ENCODE data around the gene PHLPP1. TPM values are rescaled to one million over a fixed set of nuclear protein-coding genes. Genes with fewer than 3 reads are reported as not detected.

The PHLPP1 gene
- total RNA-seq, 4 donors from 2014 or later, result 17.7 to 29.5 (median 25.5) TPM

- Histone ChIP-seq H3K9me3 (no peaks in the 10 kb centered on the region), H3K27me3 (no peaks in the 10 kb centered on the region), H3K36me3 (no peaks in the 10 kb centered on the region), H3K4me1 (peaks cover 6 to 46% (median 15%) of the 10 kb centered on the region in 4 donors), H3K27ac (no peak overlapping the region), H3K4me3 (no peak overlapping the region)
- in situ Hi-C loops (cut with MboI; ENCODE audit: low pct_ligation_motif_present in 1 of 4, low pct_unique_long_range_greater_than_20kb in 1 of 4, low sequenced_read_pairs in 3 of 4) (loop anchor here (25.0 kb wide), 5 partner anchors 240 to 715 kb away; partner anchors contain the start of genes PIGN (in 1 of the 4) and RELCH (in 1 of the 4)), intact Hi-C loops (cut with DNase I; ENCODE audit: low total_unique reads) (loop anchor here (5.0 kb wide), 1 partner anchor 540 kb away; no protein-coding TSS in a partner anchor)
- 84 to 86% methylated on average over 8 of the region's 8 CpGs for whole genome bisulfite sequencing, 2 donors (ENCODE audit: low coverage in 1 of 2)
- TF ChIP-seq CTCF (IDR thresholded peaks at IDR 0.05) (no peak), EP300 (IDR thresholded peaks at IDR 0.05; ENCODE audit: low read depth) (no peak), POLR2AphosphoS5 (IDR thresholded peaks at IDR 0.05) (no peak), POLR2A (IDR thresholded peaks at IDR 0.05) (no peak)
- DNase-seq, result no peak
Observed at GRCh38 chr18:62721839-62722795, 6.8 kb downstream of the PHLPP1 start.

- no peak overlapping the region for H3K4me3 ChIP-seq
- no peak for DNase-seq
- no peaks in the 10 kb centered on the region for H3K36me3 ChIP-seq
- in situ Hi-C loops (cut with MboI; ENCODE audit: low pct_ligation_motif_present in 1 of 4, low pct_unique_long_range_greater_than_20kb in 1 of 4, low sequenced_read_pairs in 3 of 4) (loop anchor here (25.0 kb wide), 5 partner anchors 239 to 714 kb away; partner anchors contain the start of genes PIGN (in 1 of the 4) and RELCH (in 1 of the 4)), intact Hi-C loops (cut with DNase I; ENCODE audit: low total_unique reads) (loop anchor here (5.0 kb wide), 1 partner anchor 539 kb away; no protein-coding TSS in a partner anchor)
- H3K9me3 ChIP-seq, result no peaks in the 10 kb centered on the region
- no peak overlapping the region for H3K27ac ChIP-seq
- peaks cover 5 to 32% (median 8%) of the 10 kb centered on the region in 4 donors for H3K4me1 ChIP-seq
- TF ChIP-seq POLR2AphosphoS5 (IDR thresholded peaks at IDR 0.05) (no peak), EP300 (IDR thresholded peaks at IDR 0.05; ENCODE audit: low read depth) (no peak), CTCF (IDR thresholded peaks at IDR 0.05) (no peak), POLR2A (IDR thresholded peaks at IDR 0.05) (no peak)
- H3K27me3 ChIP-seq, result no peaks in the 10 kb centered on the region
- whole genome bisulfite sequencing, 2 donors (ENCODE audit: low coverage in 1 of 2), result 81 to 82% methylated on average over 5 of the region's 5 CpGs
Observed at GRCh38 chr18:62723666-62724281, 8.4 kb downstream of the PHLPP1 start.

GRCh38 chr18:62725896-62726295, 10.6 kb downstream of the PHLPP1 start:
- 40 to 78% methylated on average over 1 to 3 of the region's 3 CpGs for WGBS, 2 donors (ENCODE audit: low coverage in 1 of 2)
- Histone ChIP-seq H3K4me3 (no peak overlapping the region), H3K9me3 (no peaks in the 10 kb centered on the region), H3K27ac (no peak overlapping the region), H3K4me1 (peaks cover 0 to 16% (median 0%) of the 10 kb centered on the region in 4 donors), H3K36me3 (no peaks in the 10 kb centered on the region), H3K27me3 (no peaks in the 10 kb centered on the region)
- TF ChIP-seq POLR2AphosphoS5 (IDR thresholded peaks at IDR 0.05) (no peak), CTCF (IDR thresholded peaks at IDR 0.05) (no peak), EP300 (IDR thresholded peaks at IDR 0.05; ENCODE audit: low read depth) (no peak), POLR2A (IDR thresholded peaks at IDR 0.05) (no peak)
- no peak for DNase-seq
- in situ Hi-C loops (cut with MboI; ENCODE audit: low pct_ligation_motif_present in 1 of 4, low pct_unique_long_range_greater_than_20kb in 1 of 4, low sequenced_read_pairs in 3 of 4), result no loop called here
- intact Hi-C loops (cut with DNase I; ENCODE audit: low total_unique reads), result no loop called here

GRCh38 chr18:62728254-62728653, 12.9 kb downstream of the PHLPP1 start:
- 97 to 100% methylated on average over 1 to 2 of the region's 2 CpGs for WGBS, 2 donors (ENCODE audit: low coverage in 1 of 2)
- intact Hi-C loops (cut with DNase I; ENCODE audit: low total_unique reads) (no loop called here), in situ Hi-C loops (cut with MboI; ENCODE audit: low pct_ligation_motif_present in 1 of 4, low pct_unique_long_range_greater_than_20kb in 1 of 4, low sequenced_read_pairs in 3 of 4) (no loop called here)
- Histone ChIP-seq H3K9me3 (no peaks in the 10 kb centered on the region), H3K27me3 (no peaks in the 10 kb centered on the region), H3K36me3 (no peaks in the 10 kb centered on the region), H3K4me3 (no peak overlapping the region), H3K27ac (no peak overlapping the region), H3K4me1 (peaks cover 0 to 10% (median 0%) of the 10 kb centered on the region in 4 donors)
- no peak for TF ChIP-seq POLR2AphosphoS5 (IDR thresholded peaks at IDR 0.05)
- TF ChIP-seq EP300 (IDR thresholded peaks at IDR 0.05; ENCODE audit: low read depth), result no peak
- TF ChIP-seq CTCF (IDR thresholded peaks at IDR 0.05), result no peak
- TF ChIP-seq POLR2A (IDR thresholded peaks at IDR 0.05), result no peak
- DNase-seq, result no peak
